Umbilical cord (tissue), 2 donors: ENCODE data around the gene ANKRD24. TPM values are rescaled to one million over a fixed set of nuclear protein-coding genes. Genes with fewer than 3 reads are reported as not detected.
"Not testable (repeated sequence)": the region's sequence is repeated elsewhere in the genome, so short reads cannot be mapped to it uniquely, and the experiment has no call there.

Experiments used
- DNase-seq: peaks from one replicate; pipeline ENCODE4 v3.0.0-alpha.2; 2015; ENCODE audit warnings: low spot score
- total RNA-seq: library from RNA; depleted of rRNA; stranded (reverse); fragments of >200 nt; gene quantifications from one replicate; pipeline ENCODE4 v1.2.3, GENCODE V29; 2014; ENCODE audit warnings: low replicate concordance; ENCODE audit not compliant: insufficient read depth

ANKRD24 gene
- total RNA-seq, 1 donor from 2014 or later: 1.4 TPM

GRCh38 chr19:4267901-4268815 lies 85.7 kb downstream of the ANKRD24 start:
- no peak for DNase-seq

DNA sequence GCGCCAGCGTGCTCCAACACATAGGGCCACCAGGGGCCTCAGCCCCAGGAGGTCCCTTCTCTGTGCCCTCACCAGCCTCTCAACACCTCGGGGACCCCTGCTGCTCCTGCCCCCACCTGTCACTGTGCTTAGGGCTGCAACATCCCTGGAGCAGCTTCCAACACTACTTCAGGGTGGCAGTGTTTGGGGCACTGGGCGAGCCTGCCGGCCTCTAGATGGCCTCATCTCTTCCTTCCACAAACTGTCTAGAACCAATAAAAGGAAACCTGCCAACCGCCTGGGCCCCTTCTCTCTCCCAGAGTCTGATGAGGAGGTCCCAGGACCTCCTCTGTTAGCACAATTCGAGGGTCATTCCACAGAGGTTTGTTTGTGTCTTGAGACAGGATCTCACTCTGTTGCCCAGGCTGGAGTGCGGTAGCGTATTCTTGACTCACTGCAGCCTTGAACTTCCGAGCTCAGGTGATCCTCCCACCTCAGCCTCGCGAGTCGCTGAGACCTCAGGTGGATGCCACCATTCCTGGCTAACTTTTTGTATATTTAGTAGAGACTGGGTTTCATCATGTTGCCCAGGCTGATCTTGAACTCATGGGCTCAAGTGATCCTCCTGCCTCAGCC lies 86.4 kb downstream of the ANKRD24 start:
- DNase-seq: no peak

- no peak for DNase-seq
Measured at GRCh38 chr19:4272894-4273293, 90.4 kb downstream of the ANKRD24 start.

DNA sequence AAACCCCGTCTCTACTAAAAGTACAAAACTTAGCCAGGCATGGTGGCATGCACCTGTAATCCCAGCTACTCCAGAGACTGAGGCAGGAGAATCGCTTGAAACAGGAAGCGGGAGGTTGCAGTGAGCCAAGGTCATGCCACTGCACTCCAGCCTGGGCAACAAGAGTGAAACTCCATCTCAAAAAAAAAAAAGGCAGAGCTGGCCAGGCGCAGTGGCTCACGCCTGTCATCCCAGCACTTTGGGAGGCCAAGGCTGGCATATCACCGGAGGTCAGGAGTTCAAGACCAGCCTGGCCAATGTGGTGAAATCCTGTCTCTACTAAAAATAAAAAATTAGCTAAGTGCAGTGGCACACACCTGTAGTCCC lies 91.8 kb downstream of the ANKRD24 start:
- not testable (repeated sequence) for DNase-seq

Other genes with a start within 250 kb of the ANKRD24 start
- gene NMRK2, start 249.6 kb upstream of the ANKRD24 start, total RNA-seq: not detected
- gene DAPK3, start 211.6 kb upstream of the ANKRD24 start, total RNA-seq: 87.2 TPM
- 2,474 TPM for gene EEF2, start 197.2 kb upstream of the ANKRD24 start, total RNA-seq
- 11.6 TPM for gene PIAS4, start 175.0 kb upstream of the ANKRD24 start, total RNA-seq
- 16.9 TPM for gene ZBTB7A, start 115.8 kb upstream of the ANKRD24 start, total RNA-seq
- gene MAP2K2, start 58.6 kb upstream of the ANKRD24 start, total RNA-seq: 72.5 TPM
- not detected for gene CREB3L3, start 29.1 kb upstream of the ANKRD24 start, total RNA-seq
- 2.2 TPM for gene SIRT6, start 126 bp upstream of the ANKRD24 start, total RNA-seq
- not detected for gene EBI3, start 46.8 kb downstream of the ANKRD24 start, total RNA-seq
- 12.3 TPM for gene YJU2, start 64.4 kb downstream of the ANKRD24 start, total RNA-seq
- 2.9 TPM for gene SHD, start 96.6 kb downstream of the ANKRD24 start, total RNA-seq
- gene TMIGD2, start 119.7 kb downstream of the ANKRD24 start, total RNA-seq: not detected
- 3.4 TPM for gene FSD1, start 121.9 kb downstream of the ANKRD24 start, total RNA-seq
- not detected for gene STAP2, start 156.1 kb downstream of the ANKRD24 start, total RNA-seq
- gene MPND, start 160.9 kb downstream of the ANKRD24 start, total RNA-seq: 6.3 TPM
- 21.9 TPM for gene SH3GL1, start 217.9 kb downstream of the ANKRD24 start, total RNA-seq
- 13.0 TPM for gene CHAF1A, start 220.0 kb downstream of the ANKRD24 start, total RNA-seq